GM20431 (cell line): ENCODE data around the gene COL5A1.

Experiments
- in situ Hi-C: fragments of 300-500 bp; cut with MseI, MboI; formaldehyde crosslinking; loops from one replicate; pipeline ENCODE4 v1.15.0; 2020; ENCODE audit warnings: low sequenced_read_pairs; ENCODE audit not compliant: unreplicated experiment

The COL5A1 gene

DNA sequence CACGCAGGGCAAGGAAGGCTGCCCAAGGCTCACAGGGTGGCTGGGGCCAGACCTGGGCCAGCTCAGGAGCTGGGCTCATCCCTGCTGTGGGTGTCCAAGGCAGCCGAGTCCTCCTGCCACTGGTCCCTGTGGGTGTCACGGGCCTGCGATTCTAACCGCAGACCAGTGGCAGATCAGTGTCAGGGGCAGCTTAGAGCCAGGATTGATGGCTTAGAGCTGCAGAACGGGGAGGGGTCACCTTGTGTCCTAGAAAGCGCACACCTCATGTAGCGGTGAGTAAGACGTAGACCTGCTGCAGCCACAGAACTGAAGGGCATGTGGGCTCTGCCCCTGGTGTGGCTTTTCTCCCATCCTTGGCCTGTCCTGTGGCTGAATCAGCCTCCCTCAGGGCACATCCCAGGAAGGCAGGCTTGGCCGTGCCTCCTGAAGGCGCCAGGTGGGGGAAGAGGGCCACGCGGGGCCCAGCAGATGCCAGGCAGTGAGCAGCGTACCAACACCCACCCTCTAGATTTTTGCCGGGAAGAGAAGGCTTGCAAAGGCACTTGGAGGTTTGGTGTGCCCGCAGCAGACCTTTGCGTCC lies 160.7 kb downstream of the COL5A1 start:
- in situ Hi-C loops = no loop called here

GRCh38 chr9:134804871-134805270 lies 163.3 kb downstream of the COL5A1 start:
- in situ Hi-C loops = no loop called here

- in situ Hi-C loops = no loop called here
Measured at GRCh38 chr9:134807716-134808446, 166.3 kb downstream of the COL5A1 start.

GRCh38 chr9:134808447-134808792 lies 166.8 kb downstream of the COL5A1 start:
- in situ Hi-C loops = no loop called here

DNA sequence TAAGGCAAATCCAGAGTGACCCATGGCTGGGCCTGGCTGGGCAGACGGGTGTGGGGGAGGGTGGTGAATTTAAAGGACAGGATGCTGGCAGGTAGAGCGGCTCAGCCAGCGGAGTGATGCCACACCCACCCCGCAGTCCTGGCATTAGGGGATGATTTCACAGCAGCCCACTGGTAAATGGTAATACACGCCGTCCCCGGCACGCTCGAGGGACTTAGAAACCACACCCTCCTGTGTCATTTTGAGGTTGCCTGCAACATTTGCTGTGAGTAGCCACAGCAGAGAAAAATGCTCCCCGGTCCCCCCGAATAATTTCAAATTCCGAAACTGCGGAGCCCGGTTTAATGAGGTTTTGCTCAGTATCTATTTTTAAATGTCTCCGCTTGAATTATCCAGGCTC lies 167.7 kb downstream of the COL5A1 start:
- in situ Hi-C loops = no loop called here

GRCh38 chr9:134809826-134810225 lies 168.2 kb downstream of the COL5A1 start:
- in situ Hi-C loops = no loop called here

DNA sequence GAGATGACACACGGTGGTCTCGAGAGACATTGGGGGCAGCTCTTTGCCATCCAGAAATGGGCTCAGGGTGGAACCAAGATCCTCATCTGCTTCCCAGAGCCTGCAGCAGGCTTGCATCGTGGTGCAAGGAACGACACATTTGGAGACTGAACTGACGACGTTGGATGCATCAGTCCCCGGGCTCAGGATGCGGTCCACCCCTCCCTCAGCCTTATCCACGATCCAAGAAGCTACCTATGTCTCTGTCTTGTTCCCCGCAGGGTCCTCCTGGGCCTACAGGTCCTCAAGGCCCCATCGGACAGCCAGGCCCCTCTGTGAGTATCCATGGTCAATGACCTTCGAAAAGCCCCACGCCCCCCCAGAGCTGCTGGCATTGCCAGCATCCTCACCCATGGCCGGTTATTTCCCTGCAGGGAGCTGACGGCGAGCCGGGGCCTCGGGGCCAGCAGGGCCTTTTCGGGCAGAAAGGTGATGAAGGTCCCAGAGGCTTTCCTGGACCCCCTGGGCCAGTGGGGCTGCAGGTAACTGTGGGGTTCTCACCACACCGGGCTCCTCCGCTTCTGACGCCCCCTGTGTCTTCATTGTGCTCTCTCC lies 169.6 kb downstream of the COL5A1 start:
- in situ Hi-C loops = no loop called here

DNA sequence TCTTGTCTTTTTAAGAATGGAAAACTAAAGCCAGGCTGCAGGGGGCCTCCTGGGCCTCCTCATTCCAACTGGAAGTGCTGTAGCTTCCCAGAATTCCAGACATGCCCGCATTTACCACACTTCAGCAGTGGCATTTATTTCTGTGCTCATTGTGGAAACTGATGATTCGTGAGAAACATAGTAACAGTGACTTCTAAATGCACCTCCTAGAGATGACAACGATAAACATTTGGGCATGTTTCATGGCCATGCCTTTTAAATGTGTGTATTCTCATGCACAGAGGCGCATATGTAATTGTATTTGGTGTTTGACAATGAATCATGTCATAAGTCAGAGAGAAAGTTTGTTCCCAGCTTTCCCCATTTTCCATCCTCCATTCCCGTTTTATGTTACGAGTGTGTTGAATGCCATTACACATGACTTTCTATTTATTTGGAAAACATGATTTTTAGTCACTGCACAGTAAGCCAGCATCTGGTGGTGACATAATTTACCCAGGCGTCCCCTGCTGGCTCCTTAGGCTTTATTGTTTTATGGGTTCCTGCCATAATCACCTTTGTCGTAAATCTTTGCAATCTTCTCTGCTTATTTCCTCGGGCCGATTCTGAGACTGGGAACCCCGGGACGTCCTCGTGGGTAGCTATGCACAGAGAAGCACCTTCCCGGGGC lies 170.2 kb downstream of the COL5A1 start:
- in situ Hi-C loops = no loop called here

DNA sequence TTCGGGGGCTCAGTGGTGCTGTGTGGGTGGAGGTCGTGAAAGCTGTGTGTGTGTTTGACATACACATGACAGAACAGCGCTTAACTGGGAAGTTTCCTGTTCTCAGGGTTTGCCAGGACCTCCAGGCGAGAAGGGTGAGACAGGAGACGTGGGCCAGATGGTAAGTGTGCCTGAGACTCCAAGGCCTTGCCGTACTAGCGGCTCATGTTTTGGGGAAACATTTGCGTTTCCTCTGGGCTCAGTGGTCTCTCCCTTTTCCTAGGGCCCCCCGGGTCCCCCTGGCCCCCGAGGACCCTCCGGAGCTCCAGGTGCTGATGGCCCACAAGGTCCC lies 170.7 kb downstream of the COL5A1 start:
- in situ Hi-C loops = no loop called here

DNA sequence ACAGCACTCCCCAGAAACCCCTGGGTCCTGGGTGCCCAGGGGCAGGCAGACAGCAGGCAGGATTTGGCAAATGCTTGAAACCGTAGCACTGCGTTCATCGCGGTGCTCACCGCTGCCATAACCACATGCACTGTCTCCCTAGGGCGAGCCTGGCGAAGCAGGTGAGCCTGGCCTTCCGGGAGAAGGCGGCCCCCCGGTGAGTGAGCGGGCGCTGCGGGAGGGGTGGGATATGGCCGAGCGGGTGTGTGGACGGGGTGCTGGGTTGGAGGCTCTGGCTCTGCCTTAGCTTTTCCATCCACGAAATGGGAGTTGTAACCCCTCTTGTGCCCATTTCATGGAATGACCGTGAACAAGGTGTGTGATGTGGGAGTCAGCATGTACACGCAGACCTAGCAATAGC lies 172.2 kb downstream of the COL5A1 start:
- in situ Hi-C loops = no loop called here

DNA sequence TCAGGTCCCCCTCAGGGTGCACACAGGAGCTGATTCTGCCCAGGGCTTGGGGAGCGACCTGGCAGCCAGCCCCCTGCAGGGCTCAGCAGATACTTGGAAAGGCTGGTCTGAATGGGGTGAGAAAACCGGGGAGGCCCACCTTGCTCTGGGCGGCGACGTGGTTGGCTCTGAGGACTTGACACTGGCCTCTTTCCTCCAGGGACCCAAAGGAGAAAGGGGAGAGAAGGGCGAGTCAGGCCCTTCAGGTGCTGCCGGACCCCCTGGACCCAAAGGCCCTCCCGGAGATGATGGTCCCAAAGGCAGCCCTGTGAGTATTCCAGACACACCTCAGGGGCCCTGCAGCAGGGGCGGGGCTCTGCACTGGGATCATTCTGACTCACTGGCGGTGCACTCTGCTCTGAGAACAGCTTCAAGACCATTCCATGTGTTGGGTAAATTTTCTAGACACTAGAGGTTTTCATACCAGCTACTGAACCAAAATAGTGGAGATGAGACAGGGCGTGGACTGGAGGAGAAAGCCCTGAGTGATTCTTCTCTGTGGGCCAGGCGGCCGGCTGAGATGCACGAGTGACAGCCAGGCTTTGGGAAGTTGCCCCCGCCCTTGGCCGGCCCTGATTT lies 173.1 kb downstream of the COL5A1 start:
- in situ Hi-C loops = no loop called here

GRCh38 chr9:134815435-134816214 lies 174.0 kb downstream of the COL5A1 start:
- in situ Hi-C loops = no loop called here

DNA sequence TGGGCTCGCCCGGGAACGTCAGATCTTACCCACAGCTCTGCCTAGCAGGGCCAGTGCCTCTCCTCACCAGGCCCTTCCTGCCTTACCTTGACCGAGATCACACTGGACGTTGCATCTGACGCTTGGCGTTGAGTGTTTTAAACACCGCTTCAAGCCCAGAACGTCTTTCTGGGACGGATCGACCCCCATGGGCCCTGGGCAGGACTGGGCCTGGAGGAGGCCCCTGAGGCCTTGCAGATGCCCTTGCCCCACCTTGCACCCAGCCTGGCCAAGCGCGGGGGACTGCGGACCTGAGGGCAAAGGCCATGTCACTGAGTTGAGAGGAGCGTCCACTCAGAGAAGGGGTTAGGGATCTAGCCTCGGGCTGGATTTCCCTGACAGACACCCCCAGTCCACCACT lies 174.7 kb downstream of the COL5A1 start:
- in situ Hi-C loops = no loop called here

DNA sequence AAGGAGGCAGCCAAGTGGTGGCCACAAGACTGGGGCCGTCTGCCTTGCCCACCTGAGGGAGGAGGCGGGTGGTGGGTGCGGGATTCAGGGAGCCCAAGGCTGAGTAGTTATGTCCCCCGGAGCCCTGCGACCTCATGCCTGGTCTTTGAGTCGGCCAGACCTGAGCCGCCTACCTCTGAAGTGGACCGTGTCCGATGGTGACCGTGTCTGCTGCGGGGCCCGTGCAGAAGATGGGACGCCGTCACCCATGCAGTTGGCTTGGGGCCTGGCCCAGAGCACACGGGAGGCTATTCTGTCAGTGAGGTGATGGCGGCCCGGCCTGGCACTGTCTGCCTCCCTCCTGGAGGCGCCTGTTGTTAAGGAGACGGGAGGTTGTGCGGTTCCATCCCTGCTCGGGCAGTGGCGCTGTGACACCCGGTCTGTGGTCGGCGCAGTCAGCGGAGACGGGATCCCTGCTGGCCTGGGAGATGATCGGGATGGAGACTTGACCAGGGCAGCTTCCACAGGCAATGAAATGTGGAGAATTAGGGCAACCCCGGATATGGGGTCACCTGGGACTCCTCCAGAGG lies 176.5 kb downstream of the COL5A1 start:
- in situ Hi-C loops = no loop called here

DNA sequence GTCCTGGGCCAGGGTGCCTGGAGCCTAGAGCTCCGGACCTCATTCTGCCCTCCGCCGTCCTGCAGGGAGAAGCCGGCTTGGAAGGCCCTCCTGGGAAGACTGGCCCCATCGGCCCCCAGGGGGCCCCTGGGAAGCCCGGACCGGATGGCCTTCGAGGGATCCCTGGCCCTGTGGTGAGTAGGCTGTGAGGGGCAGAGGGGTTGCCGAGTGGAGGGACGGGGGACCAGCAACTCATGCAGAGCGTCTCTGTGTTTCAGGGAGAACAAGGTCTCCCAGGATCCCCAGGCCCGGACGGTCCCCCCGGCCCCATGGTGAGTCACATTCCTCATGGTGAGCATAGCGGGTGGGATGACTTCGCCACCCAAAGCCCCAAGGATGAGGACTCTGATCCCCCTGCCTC lies 177.0 kb downstream of the COL5A1 start:
- in situ Hi-C loops = no loop called here

- in situ Hi-C loops = no loop called here
Measured at GRCh38 chr9:134820901-134821300, 179.3 kb downstream of the COL5A1 start.

DNA sequence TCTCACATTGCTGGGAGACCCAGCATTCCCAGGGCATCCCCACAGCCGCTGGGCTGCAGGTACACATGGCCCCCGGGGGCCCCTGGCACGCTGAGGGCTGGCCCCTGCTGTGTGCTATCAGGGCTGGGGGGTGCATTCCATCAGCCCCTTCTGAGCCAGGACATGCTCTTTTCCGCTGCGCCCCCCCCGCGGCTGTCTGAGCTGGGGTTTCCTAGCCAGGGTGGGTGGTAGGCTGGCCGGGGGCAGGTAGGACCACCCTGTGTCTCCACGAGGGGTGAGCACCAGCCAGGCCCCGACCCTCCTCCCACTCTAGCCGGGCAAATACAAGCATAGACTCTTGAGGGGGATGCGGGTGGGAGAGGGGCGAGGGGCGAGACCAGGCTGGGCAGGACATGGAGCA lies 180.9 kb downstream of the COL5A1 start:
- in situ Hi-C loops = no loop called here

- in situ Hi-C loops = no loop called here
Measured at GRCh38 chr9:134823623-134824022, 182.0 kb downstream of the COL5A1 start.

- in situ Hi-C loops = no loop called here
Measured at GRCh38 chr9:134824583-134824982, 183.0 kb downstream of the COL5A1 start.

GRCh38 chr9:134825025-134825424 lies 183.4 kb downstream of the COL5A1 start:
- in situ Hi-C loops = no loop called here
